NCI-H2196 treated with DMSO at 0.1 percent for 48 hours (cell line): ENCODE results near the gene SRF.
A peak's percentile ranks its signal among the peaks of the same experiment; 100 is the strongest.

Experiments
- DNase-seq: peaks from one replicate; lab custom pipeline; 2025; ENCODE audit not compliant: unreplicated experiment; lab: John Stamatoyannopoulos, UW

SRF gene

GRCh38 chr6:43207286-43207685 lies 36.2 kb downstream of the SRF start:
- no peak for DNase-seq

DNA sequence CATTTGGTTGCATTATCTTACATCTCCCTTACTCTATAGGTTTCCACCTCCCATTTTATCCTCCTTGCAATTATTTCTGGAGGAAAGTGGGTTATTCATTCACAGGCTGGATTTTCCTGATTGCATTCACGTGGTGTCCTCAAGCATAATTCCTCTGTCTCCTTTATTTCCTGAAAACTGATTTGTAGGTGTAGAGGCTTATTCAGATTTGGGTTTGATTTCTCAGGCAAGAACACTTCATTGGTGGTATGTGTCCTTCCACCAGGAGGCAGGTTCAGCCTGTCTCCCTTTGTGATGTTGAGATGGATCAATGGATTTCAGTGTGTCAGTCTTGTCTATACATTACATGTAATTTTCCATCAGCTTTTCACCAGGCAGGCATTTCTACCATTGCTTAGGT lies 40.9 kb downstream of the SRF start:
- no peak for DNase-seq

- DNase-seq, result no peak
Measured at GRCh38 chr6:43213431-43213830, 42.4 kb downstream of the SRF start.

DNA sequence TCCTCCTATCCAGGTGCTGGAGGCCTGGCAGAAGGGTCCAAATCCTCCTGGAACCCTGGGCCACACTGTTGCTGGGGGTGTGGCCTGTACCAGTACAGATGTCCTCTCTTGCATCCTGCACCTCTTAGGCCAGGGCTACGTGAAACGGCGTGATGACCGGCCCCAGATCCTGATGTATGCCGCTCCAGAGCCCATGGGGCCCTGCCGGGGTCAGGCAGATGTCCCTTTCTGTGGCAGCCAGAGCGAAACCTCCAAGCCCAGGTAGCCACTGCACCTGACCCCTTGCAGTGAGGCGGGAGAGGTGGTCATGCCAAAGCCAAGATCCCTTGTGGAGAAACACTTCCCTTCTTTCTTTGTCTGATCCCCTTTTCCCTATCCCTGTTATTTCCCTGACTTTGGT lies 44.0 kb downstream of the SRF start:
- no peak for DNase-seq

DNA sequence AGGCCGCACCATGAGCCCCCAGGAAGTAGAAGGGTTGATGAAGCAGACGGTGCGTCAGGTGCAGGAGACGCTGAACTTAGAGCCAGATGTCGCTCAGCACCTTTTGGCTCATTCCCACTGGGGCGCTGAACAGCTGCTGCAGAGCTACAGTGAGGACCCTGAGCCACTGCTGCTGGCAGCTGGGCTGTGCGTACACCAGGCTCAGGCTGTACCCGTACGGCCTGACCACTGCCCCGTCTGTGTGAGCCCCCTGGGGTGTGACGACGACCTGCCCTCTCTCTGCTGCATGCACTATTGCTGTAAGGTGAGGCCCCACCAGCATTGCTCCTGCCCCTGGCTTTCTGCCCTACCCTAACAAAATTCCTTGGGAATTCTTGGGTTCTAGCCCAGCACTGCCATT lies 45.1 kb downstream of the SRF start:
- no peak for DNase-seq

GRCh38 chr6:43217351-43217750 lies 46.3 kb downstream of the SRF start:
- DNase-seq, result no peak

GRCh38 chr6:43219119-43219518 lies 48.0 kb downstream of the SRF start:
- DNase-seq, result no peak

GRCh38 chr6:43219814-43220213 lies 48.7 kb downstream of the SRF start:
- no peak for DNase-seq

GRCh38 chr6:43220439-43220951 lies 49.4 kb downstream of the SRF start:
- DNase-seq, result no peak

DNA sequence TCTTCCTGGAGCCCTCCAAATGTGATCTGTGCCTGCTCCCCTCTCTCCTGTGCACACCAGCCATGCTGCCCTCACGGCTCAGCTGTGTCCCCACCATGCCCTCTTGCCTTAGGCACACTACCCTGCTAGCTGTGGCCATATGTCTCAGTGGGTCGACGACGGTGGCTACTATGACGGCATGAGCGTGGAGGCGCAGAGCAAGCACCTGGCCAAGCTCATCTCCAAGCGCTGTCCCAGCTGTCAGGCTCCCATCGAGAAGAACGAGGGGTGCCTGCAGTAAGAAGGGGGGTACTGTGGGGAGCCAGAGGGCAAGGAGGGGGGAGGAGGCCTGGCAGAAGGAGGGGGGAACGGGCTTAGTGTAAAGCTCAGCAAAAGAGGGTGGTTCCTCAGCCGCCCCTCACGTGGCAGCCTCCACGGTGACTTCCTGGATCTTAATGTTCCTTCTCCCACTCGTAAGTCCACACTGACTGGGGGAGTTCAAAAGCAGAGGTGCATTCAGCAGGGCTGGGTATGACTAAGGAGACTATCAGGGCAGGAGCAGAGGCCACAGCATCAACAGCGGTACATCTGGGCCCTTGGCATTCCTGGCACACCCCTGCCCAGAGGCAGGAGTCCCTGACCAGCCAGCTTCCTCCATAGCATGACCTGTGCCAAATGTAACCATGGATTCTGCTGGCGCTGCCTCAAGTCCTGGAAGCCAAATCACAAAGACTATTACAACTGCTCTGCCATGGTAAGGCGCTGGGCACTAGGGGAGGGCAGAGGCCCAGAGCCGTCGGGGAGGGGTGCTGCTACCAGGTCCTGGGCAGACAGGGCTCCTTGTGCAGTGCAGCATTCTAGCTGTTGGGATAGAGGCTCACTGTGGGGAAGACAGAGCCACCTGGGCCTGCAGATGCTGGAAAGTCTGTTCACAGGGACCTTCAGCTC lies 50.2 kb downstream of the SRF start:
- DNase-seq, result no peak

DNA sequence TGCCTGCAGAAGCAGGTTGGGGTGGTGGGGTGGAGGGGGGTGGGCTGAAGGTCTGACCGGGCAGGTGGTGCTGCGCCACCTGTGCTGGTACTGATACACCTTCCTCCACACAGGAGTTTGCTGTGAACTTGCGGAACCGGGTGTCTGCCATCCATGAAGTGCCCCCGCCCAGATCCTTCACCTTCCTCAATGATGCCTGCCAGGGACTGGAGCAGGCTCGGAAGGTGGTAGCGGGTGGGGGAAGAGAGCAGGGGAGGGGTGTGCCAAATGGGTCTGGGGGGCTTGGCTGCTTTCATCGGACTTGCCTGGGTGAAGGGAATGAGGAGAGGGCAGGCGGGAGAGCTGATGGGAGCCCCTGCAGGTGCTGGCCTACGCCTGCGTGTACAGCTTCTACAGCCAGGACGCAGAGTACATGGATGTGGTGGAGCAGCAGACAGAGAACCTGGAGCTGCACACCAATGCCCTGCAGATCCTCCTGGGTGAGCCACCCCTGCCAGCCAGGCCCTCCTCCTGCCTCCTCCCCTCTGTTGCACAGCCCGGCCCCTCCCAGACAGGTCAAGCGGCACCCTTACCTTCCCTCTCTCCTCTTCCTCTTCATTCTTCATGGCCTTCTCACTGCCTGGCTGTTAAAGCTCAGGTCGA lies 51.5 kb downstream of the SRF start:
- no peak for DNase-seq

DNA sequence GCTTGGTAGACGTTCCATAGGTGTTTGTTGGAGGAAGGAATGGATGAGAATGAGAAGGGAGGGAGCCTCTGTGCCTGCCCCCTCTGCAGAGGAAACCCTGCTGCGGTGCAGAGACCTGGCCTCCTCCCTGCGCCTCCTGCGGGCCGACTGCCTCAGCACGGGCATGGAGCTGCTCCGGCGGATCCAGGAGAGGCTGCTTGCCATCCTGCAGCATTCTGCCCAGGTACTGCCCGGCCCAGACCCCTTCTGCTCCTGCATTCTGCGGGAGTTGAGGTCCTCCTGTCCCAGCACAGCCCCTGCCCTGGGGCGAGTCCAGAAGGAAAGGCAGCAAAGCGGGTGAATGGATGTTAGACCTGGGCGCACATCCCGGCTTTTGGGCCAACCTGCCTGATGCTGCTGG lies 52.1 kb downstream of the SRF start:
- DNase-seq, result no peak

- DNase-seq, result no peak
Measured at GRCh38 chr6:43226192-43226851, 55.3 kb downstream of the SRF start.

- DNase-seq, result peak; percentile 55
Measured at GRCh38 chr6:43228951-43229802, 58.1 kb downstream of the SRF start, which contains the start of gene DNPH1. Gene DNPH1 (minus strand): TSS chr6:43229481. CDS start chr6:43229456, 25 bp downstream.

DNA sequence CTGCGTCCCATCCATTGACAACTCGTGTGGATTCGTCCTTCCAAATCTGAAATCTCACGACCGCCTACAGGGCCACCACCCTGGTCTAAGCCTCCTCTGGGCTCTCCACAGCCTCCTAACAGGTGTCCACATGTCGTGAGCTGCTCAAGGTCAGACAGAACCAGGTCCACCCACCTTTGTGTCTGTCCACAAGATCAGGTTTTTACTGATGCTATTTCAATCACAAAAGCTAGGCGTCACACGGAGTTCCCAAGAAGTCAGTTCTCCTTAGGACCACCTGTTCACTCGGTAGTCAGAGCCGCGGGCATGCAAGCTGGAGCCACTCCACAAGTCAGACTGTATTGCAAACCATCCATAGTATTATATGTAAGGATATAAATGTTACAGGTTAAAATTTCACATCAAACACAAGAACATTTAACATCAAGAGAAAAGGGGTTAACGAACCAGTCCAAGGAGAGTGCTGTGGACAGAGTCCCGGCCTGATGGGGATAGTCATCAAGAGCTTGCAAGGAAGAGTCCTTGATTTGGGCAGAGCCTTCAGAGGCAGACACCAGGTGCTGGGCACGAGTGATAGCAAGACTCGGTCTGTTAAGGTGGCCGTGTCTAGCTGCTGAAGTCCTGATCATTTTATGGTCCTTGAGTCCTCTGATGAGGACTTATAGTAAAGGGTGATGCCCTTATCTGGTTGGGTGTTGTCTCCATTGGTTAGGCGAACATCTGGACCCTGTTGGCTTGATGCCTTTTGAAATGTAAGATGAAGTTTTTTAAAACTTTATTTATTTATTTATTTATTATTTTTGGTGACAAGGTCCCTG lies 58.9 kb downstream of the SRF start:
- DNase-seq, result no peak

- no peak for DNase-seq
Measured at GRCh38 chr6:43231053-43231452, 60.0 kb downstream of the SRF start.
